Ishikawa (cell line): ENCODE results near the gene MYO1E.

ENCODE experiments used
- CREB1 ChIP-seq: IDR thresholded peaks from 2 replicates; pipeline ENCODE4 v1.6.1; 2012; ENCODE audit warnings: low read depth
- EP300 ChIP-seq: IDR thresholded peaks from 2 replicates; pipeline ENCODE4 v1.6.1; 2012; ENCODE audit warnings: borderline replicate concordance
- FOXM1 ChIP-seq: IDR thresholded peaks from 2 replicates; pipeline ENCODE4 v1.6.1; 2012; ENCODE audit warnings: low read depth, borderline replicate concordance
- RAD21 ChIP-seq: IDR thresholded peaks from 2 replicates; pipeline ENCODE4 v1.6.1; 2012; ENCODE audit warnings: low read depth
- ZBTB7A ChIP-seq: IDR thresholded peaks from 2 replicates; pipeline ENCODE4 v1.6.1; 2012; ENCODE audit warnings: low read depth
- TF ChIP-seq, protein P1 (sequence below): IDR thresholded peaks from 2 replicates; pipeline ENCODE4 v1.6.1; 2012; ENCODE audit warnings: low read depth, mild to moderate bottlenecking
- TF ChIP-seq, protein P2 (sequence below): IDR thresholded peaks from 2 replicates; pipeline ENCODE4 v1.6.1; 2012

DNA sequence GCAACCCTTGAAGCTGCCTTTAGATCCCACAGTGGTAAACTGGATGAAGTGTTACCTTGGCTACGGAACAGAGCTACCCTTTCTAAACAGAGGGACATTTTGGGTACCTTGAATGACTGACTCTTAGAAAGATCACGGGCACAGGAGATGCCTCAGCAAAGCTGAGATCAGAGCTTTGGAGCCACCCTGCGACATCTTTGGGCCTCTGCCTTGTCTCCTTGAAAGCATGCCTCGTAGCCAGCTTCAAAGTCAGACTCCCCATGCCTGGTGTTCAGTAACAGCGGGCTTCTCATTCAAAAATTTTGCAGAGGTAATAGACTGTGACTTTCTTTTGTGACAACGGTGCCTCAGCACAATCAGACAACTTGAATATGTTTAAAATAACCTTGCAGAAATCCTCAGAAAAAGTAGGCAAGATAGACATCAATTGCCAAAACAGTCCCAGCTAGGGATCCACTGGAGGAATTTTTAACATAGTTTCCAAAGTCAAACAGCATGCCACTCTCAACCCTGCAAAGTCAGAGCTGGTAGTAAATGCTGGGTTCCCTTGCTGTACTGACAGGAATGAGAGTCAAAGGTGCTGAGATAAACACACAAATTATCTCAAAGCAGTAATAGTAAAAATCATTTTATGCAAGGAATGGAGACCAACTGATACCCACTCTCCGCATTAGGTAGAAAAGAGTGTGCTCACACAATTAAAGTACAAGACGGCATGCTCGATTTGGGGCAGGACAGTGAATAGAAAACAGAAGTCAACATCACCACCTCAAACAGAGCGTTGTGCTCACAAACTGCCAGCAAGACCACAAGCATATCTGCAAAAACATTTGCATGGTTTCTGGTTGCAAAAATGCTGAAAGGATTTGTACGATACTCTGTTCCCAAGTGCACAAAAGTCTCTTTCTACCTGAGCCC, 82.1 kb downstream of the MYO1E start:
- TF ChIP-seq, protein P1, sequence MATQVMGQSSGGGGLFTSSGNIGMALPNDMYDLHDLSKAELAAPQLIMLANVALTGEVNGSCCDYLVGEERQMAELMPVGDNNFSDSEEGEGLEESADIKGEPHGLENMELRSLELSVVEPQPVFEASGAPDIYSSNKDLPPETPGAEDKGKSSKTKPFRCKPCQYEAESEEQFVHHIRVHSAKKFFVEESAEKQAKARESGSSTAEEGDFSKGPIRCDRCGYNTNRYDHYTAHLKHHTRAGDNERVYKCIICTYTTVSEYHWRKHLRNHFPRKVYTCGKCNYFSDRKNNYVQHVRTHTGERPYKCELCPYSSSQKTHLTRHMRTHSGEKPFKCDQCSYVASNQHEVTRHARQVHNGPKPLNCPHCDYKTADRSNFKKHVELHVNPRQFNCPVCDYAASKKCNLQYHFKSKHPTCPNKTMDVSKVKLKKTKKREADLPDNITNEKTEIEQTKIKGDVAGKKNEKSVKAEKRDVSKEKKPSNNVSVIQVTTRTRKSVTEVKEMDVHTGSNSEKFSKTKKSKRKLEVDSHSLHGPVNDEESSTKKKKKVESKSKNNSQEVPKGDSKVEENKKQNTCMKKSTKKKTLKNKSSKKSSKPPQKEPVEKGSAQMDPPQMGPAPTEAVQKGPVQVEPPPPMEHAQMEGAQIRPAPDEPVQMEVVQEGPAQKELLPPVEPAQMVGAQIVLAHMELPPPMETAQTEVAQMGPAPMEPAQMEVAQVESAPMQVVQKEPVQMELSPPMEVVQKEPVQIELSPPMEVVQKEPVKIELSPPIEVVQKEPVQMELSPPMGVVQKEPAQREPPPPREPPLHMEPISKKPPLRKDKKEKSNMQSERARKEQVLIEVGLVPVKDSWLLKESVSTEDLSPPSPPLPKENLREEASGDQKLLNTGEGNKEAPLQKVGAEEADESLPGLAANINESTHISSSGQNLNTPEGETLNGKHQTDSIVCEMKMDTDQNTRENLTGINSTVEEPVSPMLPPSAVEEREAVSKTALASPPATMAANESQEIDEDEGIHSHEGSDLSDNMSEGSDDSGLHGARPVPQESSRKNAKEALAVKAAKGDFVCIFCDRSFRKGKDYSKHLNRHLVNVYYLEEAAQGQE = no peak
- no peak for TF ChIP-seq FOXM1
- no peak for TF ChIP-seq EP300
- TF ChIP-seq, protein P2, sequence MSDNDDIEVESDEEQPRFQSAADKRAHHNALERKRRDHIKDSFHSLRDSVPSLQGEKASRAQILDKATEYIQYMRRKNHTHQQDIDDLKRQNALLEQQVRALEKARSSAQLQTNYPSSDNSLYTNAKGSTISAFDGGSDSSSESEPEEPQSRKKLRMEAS = no peak; the same call in 1 of the 2 replicates
- TF ChIP-seq ZBTB7A = no peak
- no peak for TF ChIP-seq CREB1
- TF ChIP-seq RAD21 = no peak
